ENCODE measurements around the gene UBL5. TPM values are rescaled to one million over a fixed set of nuclear protein-coding genes. Genes with fewer than 3 reads are reported as not detected.

The UBL5 gene
- total RNA-seq, 6 experiments from 2014 or later, result 152 to 303 (median 168) TPM

DNA sequence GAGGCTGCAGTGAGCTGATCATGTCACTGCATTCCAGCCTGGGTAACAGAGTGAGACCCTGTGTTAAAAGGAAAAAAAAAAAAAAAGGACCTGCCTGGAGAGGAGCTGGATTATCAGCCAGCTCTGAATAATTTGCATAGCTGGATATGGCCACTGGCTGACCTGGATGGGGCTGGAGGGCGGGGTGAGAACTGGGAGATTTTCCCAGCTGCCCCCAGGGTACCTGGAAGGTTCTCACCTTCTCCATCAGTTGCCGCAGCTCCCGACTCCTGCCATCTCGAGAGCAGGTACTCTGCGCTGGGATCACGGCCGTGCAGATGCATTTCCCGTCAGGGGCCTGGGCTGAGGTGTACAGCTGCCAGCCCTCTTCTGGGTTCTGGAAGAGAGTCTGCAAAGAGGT is 32.7 kb downstream of the UBL5 start:
- TF ChIP-seq, protein P1, sequence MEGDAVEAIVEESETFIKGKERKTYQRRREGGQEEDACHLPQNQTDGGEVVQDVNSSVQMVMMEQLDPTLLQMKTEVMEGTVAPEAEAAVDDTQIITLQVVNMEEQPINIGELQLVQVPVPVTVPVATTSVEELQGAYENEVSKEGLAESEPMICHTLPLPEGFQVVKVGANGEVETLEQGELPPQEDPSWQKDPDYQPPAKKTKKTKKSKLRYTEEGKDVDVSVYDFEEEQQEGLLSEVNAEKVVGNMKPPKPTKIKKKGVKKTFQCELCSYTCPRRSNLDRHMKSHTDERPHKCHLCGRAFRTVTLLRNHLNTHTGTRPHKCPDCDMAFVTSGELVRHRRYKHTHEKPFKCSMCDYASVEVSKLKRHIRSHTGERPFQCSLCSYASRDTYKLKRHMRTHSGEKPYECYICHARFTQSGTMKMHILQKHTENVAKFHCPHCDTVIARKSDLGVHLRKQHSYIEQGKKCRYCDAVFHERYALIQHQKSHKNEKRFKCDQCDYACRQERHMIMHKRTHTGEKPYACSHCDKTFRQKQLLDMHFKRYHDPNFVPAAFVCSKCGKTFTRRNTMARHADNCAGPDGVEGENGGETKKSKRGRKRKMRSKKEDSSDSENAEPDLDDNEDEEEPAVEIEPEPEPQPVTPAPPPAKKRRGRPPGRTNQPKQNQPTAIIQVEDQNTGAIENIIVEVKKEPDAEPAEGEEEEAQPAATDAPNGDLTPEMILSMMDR (IDR thresholded peaks at IDR 0.05), result no peak
- TF ChIP-seq POLR2A (IDR thresholded peaks at IDR 0.05), result no peak
- no CpG with 5 or more reads among the region's 8 CpGs for WGBS (ENCODE audit: insufficient coverage, low coverage, low lambda C conversion rate, missing lambda C conversion rate)

DNA sequence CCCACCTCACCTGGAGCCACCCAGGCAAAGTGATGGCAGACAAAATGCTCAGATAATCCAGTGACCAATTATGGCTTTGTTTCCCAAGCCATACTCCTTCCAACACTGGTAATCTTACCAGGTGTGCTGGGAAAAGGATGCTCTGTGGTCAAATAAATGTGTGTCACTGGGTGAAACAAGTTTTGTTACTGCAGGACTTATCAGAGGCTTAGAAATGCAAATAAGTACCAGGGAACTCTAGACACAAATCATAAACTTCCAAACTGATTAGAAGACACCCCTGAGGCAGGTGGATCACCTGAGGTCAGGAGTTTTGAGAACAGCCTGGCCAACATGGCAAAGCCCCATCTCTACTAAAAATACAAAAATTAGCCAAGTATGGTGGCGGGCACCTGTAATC is 33.8 kb downstream of the UBL5 start:
- TF ChIP-seq, protein P1 (IDR thresholded peaks at IDR 0.05), result no peak
- no peak for TF ChIP-seq POLR2A (IDR thresholded peaks at IDR 0.05)
- H3K27me3 ChIP-seq, result no peaks in the 10 kb centered on the region
- 100% methylated on average over 1 of the region's 1 CpG for WGBS (ENCODE audit: insufficient coverage, low coverage, low lambda C conversion rate, missing lambda C conversion rate)
- H3K4me1 ChIP-seq, result no peaks in the 10 kb centered on the region
- no peaks in the 10 kb centered on the region for H3K9me3 ChIP-seq
- intact Hi-C loops (cut with DNase I), result no loop called here
- no peak overlapping the region for H3K4me3 ChIP-seq
- no peak overlapping the region for H3K27ac ChIP-seq
- ATAC-seq (no peak), DNase-seq (no peak)
- H3K36me3 ChIP-seq, result no peaks in the 10 kb centered on the region

More for the DNA sequence above, 32.7 kb downstream of the UBL5 start:
- Histone ChIP-seq H3K27ac (no peak overlapping the region), H3K27me3 (no peaks in the 10 kb centered on the region), H3K36me3 (no peaks in the 10 kb centered on the region), H3K9me3 (no peaks in the 10 kb centered on the region), H3K4me1 (no peaks in the 10 kb centered on the region), H3K4me3 (no peak overlapping the region)
- DNase-seq (no peak), ATAC-seq (no peak)
- intact Hi-C loops (cut with DNase I), result no loop called here

DNA sequence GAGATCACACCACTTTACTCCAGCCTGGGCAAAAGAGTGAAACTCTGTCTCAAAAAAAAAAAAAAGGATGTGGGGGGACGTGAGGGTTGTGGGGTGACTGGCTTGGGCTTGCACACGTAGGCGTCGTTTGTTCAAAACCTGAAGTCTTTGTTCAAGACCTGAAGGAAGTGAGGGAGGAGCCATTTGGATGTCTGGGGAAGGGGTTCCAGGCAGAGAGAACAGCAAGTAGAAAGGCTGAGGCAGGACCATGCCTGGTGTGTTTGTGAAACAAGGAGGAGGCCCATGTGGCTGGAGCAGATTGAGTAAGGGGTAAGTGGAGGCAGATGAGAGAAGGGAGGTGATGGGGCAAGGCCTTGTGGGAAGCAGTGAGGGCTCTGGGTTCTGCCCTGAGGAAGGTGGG is 35.2 kb downstream of the UBL5 start:
- no peak overlapping the region for H3K4me3 ChIP-seq
- TF ChIP-seq, protein P1 (IDR thresholded peaks at IDR 0.05), result no peak
- TF ChIP-seq POLR2A (IDR thresholded peaks at IDR 0.05), result no peak
- no peaks in the 10 kb centered on the region for H3K27me3 ChIP-seq
- H3K36me3 ChIP-seq, result no peaks in the 10 kb centered on the region
- intact Hi-C loops (cut with DNase I), result no loop called here
- no peaks in the 10 kb centered on the region for H3K9me3 ChIP-seq
- 75% methylated on average over 4 of the region's 4 CpGs for WGBS (ENCODE audit: insufficient coverage, low coverage, low lambda C conversion rate, missing lambda C conversion rate)
- DNase-seq (no peak), ATAC-seq (no peak)
- H3K4me1 ChIP-seq, result no peaks in the 10 kb centered on the region
- no peak overlapping the region for H3K27ac ChIP-seq

DNA sequence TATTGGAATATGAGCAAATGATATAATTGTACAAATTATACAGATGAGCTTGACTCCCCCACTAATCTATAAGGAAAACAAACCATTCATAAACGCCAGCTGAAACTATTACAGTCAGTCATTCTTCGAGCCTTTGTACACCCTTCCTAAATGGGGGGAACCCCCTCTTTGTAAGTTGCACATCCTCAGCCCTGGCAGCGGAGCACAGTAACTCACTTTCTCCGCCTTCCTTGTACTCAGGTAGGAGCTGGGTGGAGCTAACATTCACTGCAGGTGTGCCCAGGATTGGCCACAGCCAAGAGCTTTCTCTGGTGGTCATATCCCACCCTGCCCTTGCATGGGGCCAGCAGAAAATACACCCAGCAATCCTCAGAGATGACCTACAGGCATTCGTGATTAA is 36.0 kb downstream of the UBL5 start:
- no peaks in the 10 kb centered on the region for H3K4me1 ChIP-seq
- WGBS (ENCODE audit: insufficient coverage, low coverage, low lambda C conversion rate, missing lambda C conversion rate), result 84% methylated on average over 4 of the region's 5 CpGs
- intact Hi-C loops (cut with DNase I), result no loop called here
- no peaks in the 10 kb centered on the region for H3K9me3 ChIP-seq
- no peak overlapping the region for H3K27ac ChIP-seq
- H3K4me3 ChIP-seq, result no peak overlapping the region
- H3K36me3 ChIP-seq, result no peaks in the 10 kb centered on the region
- no peak for DNase-seq
- H3K27me3 ChIP-seq, result no peaks in the 10 kb centered on the region
- TF ChIP-seq, protein P1 (IDR thresholded peaks at IDR 0.05), result no peak
- TF ChIP-seq POLR2A (IDR thresholded peaks at IDR 0.05), result no peak
- no peak for ATAC-seq

Data from right lobe of liver (tissue), 6 donors.